KMS-11 (cell line): ENCODE measurements around the gene CCDC196.
"Not testable (repeated sequence)": the region's sequence is repeated elsewhere in the genome, so short reads cannot be mapped to it uniquely, and the experiment has no call there.

ENCODE experiments used
- H2AFZ ChIP-seq: fragments of 200-600 bp; sonication (generic); 2 replicates; pipeline ENCODE4 v1.6.1; 2016; ENCODE audit warnings: antibody characterized with exemption, mixed run types, low read depth
- H3K27ac ChIP-seq: fragments of 200-600 bp; sonication (generic); 2 replicates; pipeline ENCODE4 v1.6.1; 2016; ENCODE audit warnings: mild to moderate bottlenecking, mixed run types
- H3K27me3 ChIP-seq: fragments of 200-600 bp; sonication (generic); 2 replicates; pipeline ENCODE4 v1.6.1; 2017; ENCODE audit warnings: mild to moderate bottlenecking, low read depth, mixed run types, moderate library complexity; ENCODE audit not compliant: insufficient read depth
- H3K36me3 ChIP-seq: fragments of 200-600 bp; sonication (generic); 2 replicates; pipeline ENCODE4 v1.6.1; 2017; ENCODE audit warnings: mild to moderate bottlenecking, mixed run types; ENCODE audit not compliant: insufficient read depth
- H3K4me1 ChIP-seq: fragments of 200-600 bp; sonication (generic); 2 replicates; pipeline ENCODE4 v1.6.1; 2016; ENCODE audit warnings: mild to moderate bottlenecking, low read depth, mixed run types; ENCODE audit not compliant: poor library complexity, severe bottlenecking
- H3K4me2 ChIP-seq: fragments of 200-600 bp; sonication (generic); 2 replicates; pipeline ENCODE4 v1.7.0; 2016; ENCODE audit warnings: mild to moderate bottlenecking, mixed run types
- H3K4me3 ChIP-seq: fragments of 200-600 bp; sonication (generic); IDR thresholded peaks from 2 replicates; pipeline ENCODE4 v1.6.1; 2017; ENCODE audit warnings: low read depth, low read length, mixed read lengths; ENCODE audit not compliant: insufficient read depth
- H3K79me2 ChIP-seq: fragments of 200-600 bp; sonication (generic); 2 replicates; pipeline ENCODE4 v1.6.1; 2016; ENCODE audit warnings: low read depth, mixed run types; ENCODE audit not compliant: insufficient read depth
- H3K9ac ChIP-seq: fragments of 200-600 bp; sonication (generic); 2 replicates; pipeline ENCODE4 v1.6.1; 2016; ENCODE audit warnings: mild to moderate bottlenecking, mixed run types
- H4K20me1 ChIP-seq: fragments of 200-600 bp; sonication (generic); 2 replicates; pipeline ENCODE4 v1.6.1; 2016; ENCODE audit warnings: mild to moderate bottlenecking, mixed run types; ENCODE audit not compliant: insufficient read depth
- TF ChIP-seq, protein P1 (sequence below): fragments of 200-600 bp; sonication (generic); conservative IDR thresholded peaks from 2 replicates; pipeline ENCODE4 v1.6.1; 2017; ENCODE audit warnings: low read depth, mild to moderate bottlenecking, antibody characterized with exemption, low read length, moderate library complexity, mixed read lengths

The CCDC196 gene

DNA sequence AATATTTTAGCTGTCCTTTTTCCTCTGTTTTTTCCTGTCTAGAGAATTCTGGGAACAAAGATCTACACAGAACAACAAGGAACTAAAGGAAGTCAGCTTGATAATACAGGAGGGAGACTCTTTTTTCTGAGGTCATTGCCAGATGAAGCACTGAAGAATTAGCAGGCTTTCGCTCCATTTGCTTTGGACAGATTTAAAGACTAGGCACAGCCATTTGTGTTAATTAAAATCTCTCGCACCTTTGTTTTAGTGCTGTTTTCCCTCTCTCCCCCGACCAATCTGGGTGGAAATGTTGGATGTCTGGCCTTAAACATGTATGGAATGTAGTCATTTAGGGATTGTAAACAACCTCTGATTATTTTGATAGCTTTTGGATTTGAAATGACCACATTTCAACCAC is 12.1 kb downstream of the CCDC196 start:
- H2AFZ ChIP-seq: no peak overlapping the region
- H3K27me3 ChIP-seq: no peaks in the 10 kb centered on the region
- no peaks in the 10 kb centered on the region for H3K79me2 ChIP-seq
- H4K20me1 ChIP-seq: no peaks in the 10 kb centered on the region
- TF ChIP-seq, protein P1, sequence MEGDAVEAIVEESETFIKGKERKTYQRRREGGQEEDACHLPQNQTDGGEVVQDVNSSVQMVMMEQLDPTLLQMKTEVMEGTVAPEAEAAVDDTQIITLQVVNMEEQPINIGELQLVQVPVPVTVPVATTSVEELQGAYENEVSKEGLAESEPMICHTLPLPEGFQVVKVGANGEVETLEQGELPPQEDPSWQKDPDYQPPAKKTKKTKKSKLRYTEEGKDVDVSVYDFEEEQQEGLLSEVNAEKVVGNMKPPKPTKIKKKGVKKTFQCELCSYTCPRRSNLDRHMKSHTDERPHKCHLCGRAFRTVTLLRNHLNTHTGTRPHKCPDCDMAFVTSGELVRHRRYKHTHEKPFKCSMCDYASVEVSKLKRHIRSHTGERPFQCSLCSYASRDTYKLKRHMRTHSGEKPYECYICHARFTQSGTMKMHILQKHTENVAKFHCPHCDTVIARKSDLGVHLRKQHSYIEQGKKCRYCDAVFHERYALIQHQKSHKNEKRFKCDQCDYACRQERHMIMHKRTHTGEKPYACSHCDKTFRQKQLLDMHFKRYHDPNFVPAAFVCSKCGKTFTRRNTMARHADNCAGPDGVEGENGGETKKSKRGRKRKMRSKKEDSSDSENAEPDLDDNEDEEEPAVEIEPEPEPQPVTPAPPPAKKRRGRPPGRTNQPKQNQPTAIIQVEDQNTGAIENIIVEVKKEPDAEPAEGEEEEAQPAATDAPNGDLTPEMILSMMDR: no peak
- no peak overlapping the region for H3K27ac ChIP-seq
- H3K4me1 ChIP-seq: peaks cover 4% of the 10 kb centered on the region
- H3K4me2 ChIP-seq: no peak overlapping the region
- no peak overlapping the region for H3K9ac ChIP-seq
- no peaks in the 10 kb centered on the region for H3K36me3 ChIP-seq
- H3K4me3 ChIP-seq: no peak overlapping the region

DNA sequence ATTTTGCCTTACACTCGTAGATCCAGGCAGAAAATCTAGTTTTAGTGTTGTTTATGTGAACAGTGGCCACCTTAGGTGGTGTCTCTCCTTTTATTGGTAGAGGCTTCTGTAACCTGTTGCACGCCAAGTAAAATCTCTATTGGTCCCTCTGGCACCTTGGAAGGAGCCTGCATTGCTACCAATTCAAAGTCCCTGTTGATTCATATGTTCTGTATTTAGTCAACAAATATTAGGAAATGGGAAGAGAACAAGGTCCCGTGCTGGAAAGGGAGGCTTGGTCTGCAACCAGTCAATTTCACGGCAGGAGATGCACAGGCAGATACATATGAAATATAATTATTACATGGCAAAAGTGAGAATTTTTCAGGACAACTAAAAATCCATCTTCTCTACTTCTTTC is 15.4 kb downstream of the CCDC196 start:
- Histone ChIP-seq H3K9ac (no peak overlapping the region), H3K4me1 (peaks cover 3% of the 10 kb centered on the region), H4K20me1 (no peaks in the 10 kb centered on the region), H2AFZ (no peak overlapping the region), H3K27ac (no peak overlapping the region), H3K4me2 (no peak overlapping the region), H3K79me2 (no peaks in the 10 kb centered on the region), H3K4me3 (no peak overlapping the region), H3K27me3 (no peaks in the 10 kb centered on the region), H3K36me3 (no peaks in the 10 kb centered on the region)
- TF ChIP-seq, protein P1: no peak

DNA sequence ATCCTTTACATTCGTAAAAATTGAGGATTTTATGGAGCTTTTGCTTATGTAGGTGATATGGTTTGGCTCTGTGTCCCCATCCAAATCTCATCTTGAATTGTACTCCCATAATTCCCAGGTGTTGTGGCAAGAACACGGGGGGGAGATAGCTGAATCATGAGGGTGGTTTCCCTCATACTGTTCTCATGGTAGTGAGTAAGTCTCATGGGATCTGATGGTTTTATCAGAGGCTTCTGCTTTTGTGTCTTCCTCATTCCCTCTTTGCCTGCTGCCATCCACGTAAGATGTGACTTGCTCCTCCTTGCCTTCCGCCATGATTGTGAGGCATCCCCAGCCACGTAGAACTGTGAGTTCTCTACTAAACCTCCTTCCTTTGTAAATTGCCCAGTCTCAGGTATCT is 16.7 kb downstream of the CCDC196 start:
- not testable (repeated sequence) for H3K4me3 ChIP-seq, H3K9ac ChIP-seq, H3K4me1 ChIP-seq, H3K27me3 ChIP-seq, H3K27ac ChIP-seq, H3K36me3 ChIP-seq, H3K4me2 ChIP-seq, H4K20me1 ChIP-seq, H3K79me2 ChIP-seq, H2AFZ ChIP-seq

DNA sequence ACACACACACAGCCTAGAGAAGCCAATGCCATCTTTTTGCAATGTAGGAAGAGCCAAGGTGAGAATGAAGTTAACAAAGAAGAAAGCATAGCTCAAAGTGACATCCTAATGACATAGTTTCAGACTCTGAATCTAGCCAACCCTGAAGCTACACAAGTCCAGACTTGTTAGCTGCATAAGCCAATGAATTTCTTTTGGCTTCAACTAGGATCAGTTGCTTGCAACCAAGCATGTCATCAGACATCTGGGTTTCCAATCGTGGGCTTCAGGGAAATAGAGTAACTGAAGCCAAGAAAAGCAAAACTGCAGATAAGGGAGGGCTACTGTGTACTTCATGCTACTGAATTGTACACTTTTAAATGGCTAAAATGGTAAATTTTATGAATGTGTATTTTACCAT is 17.4 kb downstream of the CCDC196 start:
- Histone ChIP-seq H3K4me2 (no peak overlapping the region), H2AFZ (no peak overlapping the region), H3K4me3 (no peak overlapping the region), H3K4me1 (peaks cover 4% of the 10 kb centered on the region), H3K9ac (no peak overlapping the region), H3K79me2 (no peaks in the 10 kb centered on the region; the same call in 1 of the 2 replicates), H3K27me3 (no peaks in the 10 kb centered on the region), H4K20me1 (no peaks in the 10 kb centered on the region), H3K36me3 (no peaks in the 10 kb centered on the region), H3K27ac (no peak overlapping the region)
- TF ChIP-seq, protein P1: no peak

DNA sequence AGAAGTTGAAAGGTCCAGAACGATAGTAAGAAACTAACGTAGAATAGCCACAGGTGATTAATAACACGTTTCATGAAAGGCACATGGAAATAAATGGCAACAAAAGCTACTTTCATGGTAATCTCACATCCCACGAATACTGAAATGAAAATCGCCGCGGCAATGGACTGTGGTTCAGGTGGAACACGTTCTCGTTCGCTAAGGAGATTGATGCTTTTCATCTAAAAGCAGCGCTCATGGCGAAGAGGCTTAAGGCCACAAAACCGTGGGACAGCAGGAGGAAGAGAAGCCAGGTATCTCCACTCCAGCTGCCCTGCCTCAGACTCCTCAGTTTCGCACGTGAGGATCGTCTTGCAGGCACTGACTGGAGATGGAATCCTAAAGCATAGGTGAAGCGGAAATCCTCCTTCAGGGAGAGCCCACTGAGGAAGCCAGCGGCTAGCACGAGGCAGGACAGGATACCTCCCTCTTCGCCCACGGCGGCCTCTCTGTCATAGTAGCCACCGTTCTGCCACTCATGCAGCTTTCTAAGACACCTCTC is 21.1 kb downstream of the CCDC196 start:
- Histone ChIP-seq H2AFZ (peak overlapping the region; percentile 80), H4K20me1 (no peaks in the 10 kb centered on the region), H3K4me2 (peak overlapping the region; percentile 82), H3K4me3 (no peak overlapping the region), H3K79me2 (peaks cover 34% of the 10 kb centered on the region; the same call in 1 of the 2 replicates), H3K27ac (peak overlapping the region; percentile 92), H3K27me3 (no peaks in the 10 kb centered on the region), H3K36me3 (no peaks in the 10 kb centered on the region), H3K9ac (peak overlapping the region; percentile 93), H3K4me1 (peaks cover 28% of the 10 kb centered on the region)
- TF ChIP-seq, protein P1: no peak
